ENCODE results near the gene ERI3. TPM values are rescaled to one million over a fixed set of nuclear protein-coding genes. Genes with fewer than 3 reads are reported as not detected.
A peak's percentile ranks its signal among the peaks of the same experiment; 100 is the strongest.

Gene ERI3
- total RNA-seq, 3 donors from 2014 or later: 35.6 to 42.1 (median 36.4) TPM

- DNase-seq: no peak
- ATAC-seq: no peak
- Histone ChIP-seq H3K9me3 (no peaks in the 10 kb centered on the region), H3K36me3 (ENCODE audit: low read depth) (no peaks in the 10 kb centered on the region), H3K4me1 (ENCODE audit: low read depth) (peaks cover 62% of the 10 kb centered on the region), H3K4me3 (no peak overlapping the region)
- intact Hi-C loops (cut with DNase I, micrococcal nuclease): no loop called here
- no peak for TF ChIP-seq CTCF (IDR thresholded peaks at IDR 0.05)
Measured at GRCh38 chr1:44262816-44263567, 92.1 kb downstream of the ERI3 start.

GRCh38 chr1:44262414-44262813 is 92.6 kb downstream of the ERI3 start:
- Histone ChIP-seq H3K9me3 (no peaks in the 10 kb centered on the region), H3K4me1 (ENCODE audit: low read depth) (peaks cover 56% of the 10 kb centered on the region), H3K4me3 (no peak overlapping the region), H3K36me3 (ENCODE audit: low read depth) (no peaks in the 10 kb centered on the region)
- intact Hi-C loops (cut with DNase I, micrococcal nuclease): no loop called here
- ATAC-seq (no peak), DNase-seq (peak in 2 of 3 donors; percentile 67 to 68)
- TF ChIP-seq CTCF (IDR thresholded peaks at IDR 0.05): no peak

- intact Hi-C loops (cut with DNase I, micrococcal nuclease): loop anchor here in 1 of 2 donors (2.0 kb wide), 1 partner anchor 33 kb away; no protein-coding TSS in a partner anchor
Measured at GRCh38 chr1:44261962-44262361, 93.1 kb downstream of the ERI3 start.

GRCh38 chr1:44261171-44261817 is 93.8 kb downstream of the ERI3 start:
- intact Hi-C loops (cut with DNase I, micrococcal nuclease): loop anchor here in 1 of 2 donors (2.0 kb wide), 1 partner anchor 34 kb away; no protein-coding TSS in a partner anchor
- DNase-seq: peak in 1 of 3 donors; percentile 76

More at GRCh38 chr1:44261962-44262361, 93.1 kb downstream of the ERI3 start:
- Histone ChIP-seq H3K9me3 (no peaks in the 10 kb centered on the region), H3K36me3 (ENCODE audit: low read depth) (no peaks in the 10 kb centered on the region), H3K4me3 (no peak overlapping the region), H3K4me1 (ENCODE audit: low read depth) (peaks cover 53% of the 10 kb centered on the region)
- no peak for TF ChIP-seq CTCF (IDR thresholded peaks at IDR 0.05)
- peak; percentile 3 for ATAC-seq
- no peak for DNase-seq

GRCh38 chr1:44260792-44261170 is 94.3 kb downstream of the ERI3 start:
- Histone ChIP-seq H3K4me1 (ENCODE audit: low read depth) (peaks cover 42% of the 10 kb centered on the region), H3K36me3 (ENCODE audit: low read depth) (no peaks in the 10 kb centered on the region), H3K4me3 (no peak overlapping the region), H3K9me3 (no peaks in the 10 kb centered on the region)
- ATAC-seq: peak; percentile 83
- DNase-seq: peak in 1 of 3 donors; percentile 82
- intact Hi-C loops (cut with DNase I, micrococcal nuclease): loop anchor here in 1 of 2 donors (2.0 kb wide), 1 partner anchor 34 kb away; no protein-coding TSS in a partner anchor
- no peak for TF ChIP-seq CTCF (IDR thresholded peaks at IDR 0.05)

More at GRCh38 chr1:44261171-44261817, 93.8 kb downstream of the ERI3 start:
- Histone ChIP-seq H3K4me3 (no peak overlapping the region), H3K4me1 (ENCODE audit: low read depth) (peaks cover 47% of the 10 kb centered on the region), H3K9me3 (no peaks in the 10 kb centered on the region), H3K36me3 (ENCODE audit: low read depth) (no peaks in the 10 kb centered on the region)
- no peak for TF ChIP-seq CTCF (IDR thresholded peaks at IDR 0.05)
- peak; percentile 68 for ATAC-seq

Data from mucosa of descending colon (tissue), 3 donors.